ENCODE measurements around the gene SYNE2. TPM values are rescaled to one million over a fixed set of nuclear protein-coding genes. Genes with fewer than 3 reads are reported as not detected.

SYNE2 gene
- total RNA-seq, 1 experiment from 2014 or later: 94.2 TPM

DNA sequence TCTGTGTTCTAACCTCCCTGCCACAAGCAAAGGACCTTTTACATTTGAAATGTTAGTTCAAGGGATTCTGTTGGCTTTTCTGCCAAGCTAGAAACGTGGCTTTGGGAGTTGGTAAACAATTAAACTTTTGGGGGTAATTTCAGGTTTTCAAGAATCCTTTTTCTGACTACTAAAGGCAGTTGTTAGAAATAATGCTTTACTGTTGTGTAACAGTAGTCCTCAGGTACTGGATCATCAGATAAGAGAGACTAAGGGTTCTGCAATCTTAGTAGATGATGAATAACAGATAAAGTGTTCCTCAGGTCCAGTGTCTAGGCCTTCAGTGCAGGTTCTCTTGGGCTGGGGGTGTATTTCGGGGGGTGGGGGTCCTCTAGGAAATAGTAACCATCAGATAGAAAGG is 192.3 kb downstream of the SYNE2 start:
- no peak for DNase-seq
- no peak for TF ChIP-seq EZH2 (IDR thresholded peaks at IDR 0.05; ENCODE audit: low read depth)
- TF ChIP-seq, protein P1, sequence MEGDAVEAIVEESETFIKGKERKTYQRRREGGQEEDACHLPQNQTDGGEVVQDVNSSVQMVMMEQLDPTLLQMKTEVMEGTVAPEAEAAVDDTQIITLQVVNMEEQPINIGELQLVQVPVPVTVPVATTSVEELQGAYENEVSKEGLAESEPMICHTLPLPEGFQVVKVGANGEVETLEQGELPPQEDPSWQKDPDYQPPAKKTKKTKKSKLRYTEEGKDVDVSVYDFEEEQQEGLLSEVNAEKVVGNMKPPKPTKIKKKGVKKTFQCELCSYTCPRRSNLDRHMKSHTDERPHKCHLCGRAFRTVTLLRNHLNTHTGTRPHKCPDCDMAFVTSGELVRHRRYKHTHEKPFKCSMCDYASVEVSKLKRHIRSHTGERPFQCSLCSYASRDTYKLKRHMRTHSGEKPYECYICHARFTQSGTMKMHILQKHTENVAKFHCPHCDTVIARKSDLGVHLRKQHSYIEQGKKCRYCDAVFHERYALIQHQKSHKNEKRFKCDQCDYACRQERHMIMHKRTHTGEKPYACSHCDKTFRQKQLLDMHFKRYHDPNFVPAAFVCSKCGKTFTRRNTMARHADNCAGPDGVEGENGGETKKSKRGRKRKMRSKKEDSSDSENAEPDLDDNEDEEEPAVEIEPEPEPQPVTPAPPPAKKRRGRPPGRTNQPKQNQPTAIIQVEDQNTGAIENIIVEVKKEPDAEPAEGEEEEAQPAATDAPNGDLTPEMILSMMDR (conservative IDR thresholded peaks at IDR 0.05): no peak
- H3K36me3 ChIP-seq (ENCODE audit: low read depth): no peaks in the 10 kb centered on the region
- intact Hi-C loops (cut with micrococcal nuclease; ENCODE audit: unreplicated experiment): no loop called here
- H3K4me3 ChIP-seq: no peak overlapping the region
- H3K4me1 ChIP-seq (replicated peaks; ENCODE audit: insufficient read depth): no peaks in the 10 kb centered on the region
- no TSS peak for BruUV-seq (replicated peaks)
- H3K4me2 ChIP-seq: no peak overlapping the region
- no peaks in the 10 kb centered on the region for H3K79me2 ChIP-seq (ENCODE audit: low read depth)
- ChIA-PET CTCF (no interaction called here), POLR2A (ENCODE audit: unreplicated experiment) (no interaction called here)
- H3K27ac ChIP-seq: no peak overlapping the region
- peaks cover 3% of the 10 kb centered on the region; the same call in 1 of the 2 replicates for H3K9me2 ChIP-seq (ENCODE audit: insufficient read depth)
- no peaks in the 10 kb centered on the region for H3K27me3 ChIP-seq (ENCODE audit: insufficient read depth, low read depth)
- peaks cover 2% of the 10 kb centered on the region; the same call in 1 of the 2 replicates for H3K9me3 ChIP-seq (ENCODE audit: insufficient read depth, low read depth)
- H2AFZ ChIP-seq: no peak overlapping the region
- H3F3A ChIP-seq (ENCODE audit: insufficient read depth, low read depth): no peaks in the 10 kb centered on the region; the same call in 1 of the 2 replicates
- no peaks in the 10 kb centered on the region for H4K20me1 ChIP-seq (ENCODE audit: insufficient read depth)

DNA sequence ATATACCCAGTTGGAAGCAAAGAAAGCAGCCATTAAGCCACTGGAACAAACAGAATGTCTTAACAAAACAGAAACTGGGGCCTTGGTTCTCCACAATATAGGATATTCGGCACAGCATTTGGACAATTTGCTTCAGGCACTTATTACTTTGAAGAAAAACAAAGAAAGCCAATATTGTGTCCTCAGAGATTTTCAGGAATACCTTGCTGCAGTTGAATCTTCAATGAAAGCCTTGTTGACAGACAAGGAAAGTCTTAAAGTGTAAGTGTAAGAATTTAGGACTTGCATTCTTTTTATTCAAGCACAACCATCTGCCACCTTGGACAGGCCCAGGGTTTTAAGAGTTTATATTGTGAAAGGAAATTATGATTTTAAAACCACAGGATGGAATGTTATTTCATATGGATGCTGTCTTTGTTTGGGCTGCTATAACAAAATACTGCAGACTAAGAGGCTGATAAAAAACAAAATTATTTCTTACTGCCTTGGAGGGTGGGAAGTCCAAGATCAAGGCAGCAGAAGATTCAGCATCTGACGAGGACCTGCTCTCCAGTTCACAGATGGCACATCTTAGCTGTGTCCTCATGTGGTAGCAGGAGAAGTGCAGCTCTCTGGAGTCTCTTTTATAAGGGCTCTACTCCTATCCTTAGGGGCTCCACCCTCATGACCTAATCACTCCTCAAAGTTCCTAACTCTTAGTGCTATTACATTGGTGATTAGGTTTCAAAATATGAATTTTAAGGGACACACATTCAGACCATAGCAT is 197.0 kb downstream of the SYNE2 start:
- Histone ChIP-seq H3K27ac (no peak overlapping the region), H3K4me2 (no peak overlapping the region), H3K4me3 (no peak overlapping the region), H3K79me2 (ENCODE audit: low read depth) (no peaks in the 10 kb centered on the region), H3K27me3 (ENCODE audit: insufficient read depth, low read depth) (no peaks in the 10 kb centered on the region), H3F3A (ENCODE audit: insufficient read depth, low read depth) (no peaks in the 10 kb centered on the region), H2AFZ (no peak overlapping the region), H3K36me3 (ENCODE audit: low read depth) (no peaks in the 10 kb centered on the region), H3K4me1 (replicated peaks; ENCODE audit: insufficient read depth) (no peaks in the 10 kb centered on the region), H4K20me1 (ENCODE audit: insufficient read depth) (no peaks in the 10 kb centered on the region), H3K9me2 (ENCODE audit: insufficient read depth) (no peaks in the 10 kb centered on the region), H3K9me3 (ENCODE audit: insufficient read depth, low read depth) (no peaks in the 10 kb centered on the region)
- no peak for DNase-seq
- ChIA-PET CTCF (no interaction called here), POLR2A (ENCODE audit: unreplicated experiment) (no interaction called here)
- intact Hi-C loops (cut with micrococcal nuclease; ENCODE audit: unreplicated experiment): no loop called here
- no TSS peak for BruUV-seq (replicated peaks)
- TF ChIP-seq EZH2 (IDR thresholded peaks at IDR 0.05; ENCODE audit: low read depth): no peak
- TF ChIP-seq, protein P1 (conservative IDR thresholded peaks at IDR 0.05): no peak

DNA sequence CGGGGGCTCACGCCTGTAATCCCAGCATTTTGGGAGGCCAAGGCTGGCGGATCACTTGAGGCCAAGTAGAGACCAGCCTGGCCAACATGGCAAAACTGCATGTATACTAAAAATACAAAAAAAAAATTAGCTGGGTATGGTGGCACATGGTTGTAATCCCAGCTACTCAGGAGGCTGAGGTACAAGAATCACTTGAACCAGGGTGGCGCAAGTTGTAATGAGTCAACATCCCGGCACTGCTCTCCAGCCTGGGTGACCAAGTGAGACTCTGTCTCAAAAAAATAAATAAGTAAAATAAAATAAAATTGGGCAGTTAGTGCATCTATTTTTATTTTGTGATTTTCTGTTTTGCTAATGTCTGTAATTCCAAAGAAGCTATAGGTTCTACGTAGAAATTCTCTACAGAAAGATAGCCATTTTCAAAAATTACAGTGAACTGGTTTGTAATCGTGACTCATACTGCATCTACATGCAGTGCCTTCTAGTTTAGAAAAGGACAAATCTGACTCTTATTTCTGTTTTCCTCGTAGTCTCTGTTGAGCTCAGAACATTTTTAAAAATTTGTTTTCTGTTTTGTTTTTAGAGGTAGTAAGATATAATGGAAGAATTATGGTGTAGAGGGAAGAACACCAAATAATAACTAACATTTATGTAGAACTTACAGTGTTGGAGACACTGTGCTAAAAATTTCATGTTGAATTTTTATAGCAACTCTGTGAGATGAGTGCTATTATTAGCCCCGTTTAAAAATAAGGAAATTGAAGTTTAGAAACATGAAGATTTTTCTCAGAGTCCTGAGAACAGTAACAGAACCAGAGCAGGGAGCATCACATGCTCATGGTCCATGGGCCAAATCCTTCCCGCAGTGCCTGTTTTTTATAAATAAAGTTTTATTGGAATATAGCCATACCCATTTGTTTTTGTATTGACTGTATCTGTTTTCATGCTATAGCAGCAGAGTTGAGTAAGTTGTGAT is 201.2 kb downstream of the SYNE2 start:
- Histone ChIP-seq H3K4me3 (no peak overlapping the region), H3K9me2 (ENCODE audit: insufficient read depth) (no peaks in the 10 kb centered on the region), H3K9me3 (ENCODE audit: insufficient read depth, low read depth) (no peaks in the 10 kb centered on the region), H4K20me1 (ENCODE audit: insufficient read depth) (no peaks in the 10 kb centered on the region), H3K27ac (no peak overlapping the region), H3F3A (ENCODE audit: insufficient read depth, low read depth) (no peaks in the 10 kb centered on the region), H3K4me1 (replicated peaks; ENCODE audit: insufficient read depth) (no peaks in the 10 kb centered on the region), H3K27me3 (ENCODE audit: insufficient read depth, low read depth) (no peaks in the 10 kb centered on the region), H3K79me2 (ENCODE audit: low read depth) (no peaks in the 10 kb centered on the region), H3K4me2 (no peak overlapping the region), H2AFZ (no peak overlapping the region), H3K36me3 (ENCODE audit: low read depth) (no peaks in the 10 kb centered on the region)
- CTCF ChIA-PET: no interaction called here
- no TSS peak for BruUV-seq (replicated peaks)
- TF ChIP-seq, protein P1 (conservative IDR thresholded peaks at IDR 0.05): no peak
- no peak for TF ChIP-seq EZH2 (IDR thresholded peaks at IDR 0.05; ENCODE audit: low read depth)
- POLR2A ChIA-PET (ENCODE audit: unreplicated experiment): interaction anchor here (0.6 kb wide), 1 partner anchor 650 kb away, joined by 3 read pairs; the partner anchor contains the start of gene PLEKHG3
- intact Hi-C loops (cut with micrococcal nuclease; ENCODE audit: unreplicated experiment): no loop called here
- DNase-seq: no peak

Measured in PC-9 (cell line).